Activated naive CD8-positive, alpha-beta T cell treated with anti-CD3 and anti-CD28 coated beads, Interleukin-2, amount 10 ng/mL, durations not matched to agents 7 days and 5 days (primary cell): ENCODE measurements around the gene GGT7. TPM values are rescaled to one million over a fixed set of nuclear protein-coding genes. Genes with fewer than 3 reads are reported as not detected.
"Not testable (repeated sequence)": the region's sequence is repeated elsewhere in the genome, so short reads cannot be mapped to it uniquely, and the experiment has no call there.

Experiments used
- ATAC-seq: fragments of 150-1000 bp; cut with Tn5 transposase; one replicate; pipeline ENCODE4 v1.10.0; 2021; ENCODE audit warnings: low read depth, moderate library complexity
- POLR2A ChIA-PET: fragments of 350-600 bp; sonication (Branson Sonifier 250); formaldehyde crosslinking; loops from one replicate; lab custom pipeline; 2021; ENCODE audit warnings: antibody characterized with exemption; lab: Charles Lee
- DNase-seq: peaks from one replicate; pipeline ENCODE4 v3.0.0; 2021
- H3K27ac Mint-ChIP-seq: one replicate; pipeline ENCODE4 v1.8.0; 2022; ENCODE audit warnings: mild to moderate bottlenecking, mixed read lengths
- H3K27me3 Mint-ChIP-seq: one replicate; pipeline ENCODE4 v1.8.0; 2022; ENCODE audit warnings: mild to moderate bottlenecking, moderate library complexity, mixed read lengths
- H3K36me3 Mint-ChIP-seq: one replicate; pipeline ENCODE4 v1.8.0; 2021; ENCODE audit warnings: mild to moderate bottlenecking, mixed read lengths
- H3K4me1 Mint-ChIP-seq: one replicate; pipeline ENCODE4 v1.8.0; 2021; ENCODE audit warnings: mixed read lengths
- H3K4me3 Mint-ChIP-seq: one replicate; pipeline ENCODE4 v1.8.0; 2022; ENCODE audit warnings: mild to moderate bottlenecking, moderate library complexity, mixed read lengths
- H3K9me3 Mint-ChIP-seq: one replicate; pipeline ENCODE4 v1.8.0; 2021; ENCODE audit warnings: mixed read lengths
- total RNA-seq, 2 experiments: library from RNA; stranded (reverse); gene quantifications; one replicate each; pipeline ENCODE4 v1.2.3, GENCODE V29; 2021

Gene GGT7
- total RNA-seq, result 10 to 100 TPM; 19.8 to 20.1 TPM

GRCh38 chr20:34872622-34873224, at the start of gene GGT7:
GGT7 (minus strand) TSS chr20:34872856; CDS start chr20:34872815, 41 bp downstream.
- POLR2A ChIA-PET, result interaction anchor here (0.6 to 5.7 kb wide), 5 partner anchors 16 to 405 kb away, joined by 3 to 44 read pairs (median 3); partner anchors contain the start of genes GSS, MMP24OS and MYH7B
- ATAC-seq (peak; percentile 51), DNase-seq (peak; percentile 93)
- H3K4me3 Mint-ChIP-seq, result peak within 1 kb of the TSS; percentile 83
- peaks cover 2% of the 10 kb centered on the region for H3K27me3 Mint-ChIP-seq
- H3K27ac Mint-ChIP-seq, result peak within 1 kb of the TSS; percentile 74
- no peaks in the 10 kb centered on the region for H3K9me3 Mint-ChIP-seq
- no peaks in the 10 kb centered on the region for H3K36me3 Mint-ChIP-seq
- peaks cover 51% of the 10 kb centered on the region for H3K4me1 Mint-ChIP-seq

- Mint-ChIP-seq H3K4me1 (peaks cover 22% of the 10 kb centered on the region), H3K27ac (no peak overlapping the region), H3K36me3 (peaks cover 42% of the 10 kb centered on the region), H3K27me3 (no peaks in the 10 kb centered on the region), H3K9me3 (peaks cover 1% of the 10 kb centered on the region), H3K4me3 (no peak overlapping the region)
- ATAC-seq (no peak), DNase-seq (no peak)
- POLR2A ChIA-PET, result no interaction called here
These were observed 48.8 kb upstream of the GGT7 start for GRCh38 chr20:34921436-34921835.

GRCh38 chr20:34920055-34920454, 47.4 kb upstream of the GGT7 start:
- POLR2A ChIA-PET, result interaction anchor here (1.0 kb wide), 1 partner anchor 12 kb away, joined by 3 read pairs; no protein-coding TSS in a partner anchor
- Mint-ChIP-seq H3K27me3 (no peaks in the 10 kb centered on the region), H3K36me3 (peaks cover 32% of the 10 kb centered on the region), H3K27ac (no peak overlapping the region), H3K9me3 (peaks cover 1% of the 10 kb centered on the region), H3K4me1 (peaks cover 13% of the 10 kb centered on the region), H3K4me3 (no peak overlapping the region)
- DNase-seq (no peak), ATAC-seq (no peak)

- Mint-ChIP-seq H3K36me3 (peaks cover 37% of the 10 kb centered on the region), H3K27ac (no peak overlapping the region), H3K27me3 (no peaks in the 10 kb centered on the region), H3K4me3 (no peak overlapping the region), H3K4me1 (peaks cover 13% of the 10 kb centered on the region), H3K9me3 (peaks cover 1% of the 10 kb centered on the region)
- DNase-seq (no peak), ATAC-seq (no peak)
- POLR2A ChIA-PET, result no interaction called here
These were observed 44.2 kb upstream of the GGT7 start for GRCh38 chr20:34916774-34917354.

GRCh38 chr20:34915749-34916455, 43.2 kb upstream of the GGT7 start:
- ATAC-seq (no peak), DNase-seq (no peak)
- POLR2A ChIA-PET, result no interaction called here
- no peak overlapping the region for H3K27ac Mint-ChIP-seq
- H3K9me3 Mint-ChIP-seq, result peaks cover 1% of the 10 kb centered on the region
- H3K27me3 Mint-ChIP-seq, result no peaks in the 10 kb centered on the region
- no peak overlapping the region for H3K4me3 Mint-ChIP-seq
- peaks cover 36% of the 10 kb centered on the region for H3K36me3 Mint-ChIP-seq
- H3K4me1 Mint-ChIP-seq, result peaks cover 13% of the 10 kb centered on the region

- peaks cover 1% of the 10 kb centered on the region for H3K9me3 Mint-ChIP-seq
- H3K36me3 Mint-ChIP-seq, result peaks cover 29% of the 10 kb centered on the region
- no peak overlapping the region for H3K27ac Mint-ChIP-seq
- no peak overlapping the region for H3K4me3 Mint-ChIP-seq
- no peak for ATAC-seq
- peaks cover 13% of the 10 kb centered on the region for H3K4me1 Mint-ChIP-seq
- H3K27me3 Mint-ChIP-seq, result no peaks in the 10 kb centered on the region
- POLR2A ChIA-PET, result no interaction called here
- no peak for DNase-seq
These were observed 42.5 kb upstream of the GGT7 start for GRCh38 chr20:34915131-34915530.

- POLR2A ChIA-PET, result no interaction called here
- no peak for ATAC-seq
- H3K27me3 Mint-ChIP-seq, result no peaks in the 10 kb centered on the region
These were observed 35.2 kb upstream of the GGT7 start for GRCh38 chr20:34907616-34908469.

GRCh38 chr20:34904202-34904621, 31.6 kb upstream of the GGT7 start:
- no peak for DNase-seq
- no peak for ATAC-seq
- no peak overlapping the region for H3K4me3 Mint-ChIP-seq
- no peaks in the 10 kb centered on the region for H3K27me3 Mint-ChIP-seq
- peaks cover 9% of the 10 kb centered on the region for H3K4me1 Mint-ChIP-seq
- peaks cover 2% of the 10 kb centered on the region for H3K9me3 Mint-ChIP-seq
- POLR2A ChIA-PET, result interaction anchor here (0.6 to 0.7 kb wide), 3 partner anchors 13 to 58 kb away, joined by 3 to 4 read pairs (median 3); partner anchors contain the start of gene ACSS2
- peaks cover 15% of the 10 kb centered on the region for H3K36me3 Mint-ChIP-seq
- H3K27ac Mint-ChIP-seq, result no peak overlapping the region

More at GRCh38 chr20:34907616-34908469, 35.2 kb upstream of the GGT7 start:
- peaks cover 11% of the 10 kb centered on the region for H3K36me3 Mint-ChIP-seq
- no peak overlapping the region for H3K4me3 Mint-ChIP-seq
- H3K9me3 Mint-ChIP-seq, result no peaks in the 10 kb centered on the region
- no peak for DNase-seq
- H3K4me1 Mint-ChIP-seq, result peaks cover 8% of the 10 kb centered on the region
- H3K27ac Mint-ChIP-seq, result no peak overlapping the region

- ATAC-seq, POLR2A ChIA-PET, H3K4me3 Mint-ChIP-seq, H3K9me3 Mint-ChIP-seq, H3K27me3 Mint-ChIP-seq, H3K4me1 Mint-ChIP-seq, H3K27ac Mint-ChIP-seq, DNase-seq: not testable (repeated sequence)
- peaks cover 17% of the 10 kb centered on the region for H3K36me3 Mint-ChIP-seq
These were observed 26.1 kb upstream of the GGT7 start for GRCh38 chr20:34898731-34899130.

GRCh38 chr20:34898129-34898528, 25.5 kb upstream of the GGT7 start:
- H3K4me3 Mint-ChIP-seq, H3K27ac Mint-ChIP-seq, H3K9me3 Mint-ChIP-seq, POLR2A ChIA-PET, H3K4me1 Mint-ChIP-seq, DNase-seq, H3K27me3 Mint-ChIP-seq, ATAC-seq: not testable (repeated sequence)
- peaks cover 13% of the 10 kb centered on the region for H3K36me3 Mint-ChIP-seq

- H3K36me3 Mint-ChIP-seq, result peaks cover 9% of the 10 kb centered on the region
- POLR2A ChIA-PET, result no interaction called here
- no peak overlapping the region for H3K27ac Mint-ChIP-seq
- peaks cover 2% of the 10 kb centered on the region for H3K9me3 Mint-ChIP-seq
- peaks cover 26% of the 10 kb centered on the region for H3K4me1 Mint-ChIP-seq
- no peaks in the 10 kb centered on the region for H3K27me3 Mint-ChIP-seq
- H3K4me3 Mint-ChIP-seq, result no peak overlapping the region
- ATAC-seq, result no peak
- DNase-seq, result no peak
These were observed 23.5 kb upstream of the GGT7 start for GRCh38 chr20:34896086-34896621.

GRCh38 chr20:34895465-34895864, 22.8 kb upstream of the GGT7 start:
- no peak overlapping the region for H3K27ac Mint-ChIP-seq
- H3K4me3 Mint-ChIP-seq, result no peak overlapping the region
- ATAC-seq (no peak), DNase-seq (no peak)
- peaks cover 11% of the 10 kb centered on the region for H3K36me3 Mint-ChIP-seq
- POLR2A ChIA-PET, result no interaction called here
- H3K4me1 Mint-ChIP-seq, result peaks cover 32% of the 10 kb centered on the region
- no peaks in the 10 kb centered on the region for H3K27me3 Mint-ChIP-seq
- peaks cover 2% of the 10 kb centered on the region for H3K9me3 Mint-ChIP-seq

- Mint-ChIP-seq H3K9me3 (peaks cover under 1% of the 10 kb centered on the region), H3K4me3 (no peak overlapping the region), H3K27ac (no peak overlapping the region), H3K4me1 (peaks cover 36% of the 10 kb centered on the region), H3K36me3 (peaks cover 14% of the 10 kb centered on the region), H3K27me3 (no peaks in the 10 kb centered on the region)
- POLR2A ChIA-PET, result no interaction called here
- no peak for DNase-seq
- ATAC-seq, result no peak
These were observed 22.1 kb upstream of the GGT7 start for GRCh38 chr20:34894723-34895122.
